ENCODE measurements around the gene PTBP1. TPM values are rescaled to one million over a fixed set of nuclear protein-coding genes. Genes with fewer than 3 reads are reported as not detected.

PTBP1 gene
- total and polyA plus RNA-seq, 2 donors (not counting 1 experiment from before 2014, with no cell fraction given): 74.6 to 83.1 TPM

GRCh38 chr19:858868-859843 lies 61.9 kb downstream of the PTBP1 start, which contains the start of gene CFD:
TSS of gene CFD (plus strand) at chr19:859664. CDS start at chr19:859690, 26 bp downstream.
- TF ChIP-seq EZH2 (IDR thresholded peaks at IDR 0.05; ENCODE audit: low read length, missing control alignments) (no peak), CTCF (conservative IDR thresholded peaks at IDR 0.05 in 1 of 2, IDR thresholded peaks at IDR 0.05 in 1 of 2; ENCODE audit: low read depth in 1 of 2, low read length in 2 of 2) (no peak)
- peak within 1 kb of the TSS; percentile 35 for H3K4me2 ChIP-seq (ENCODE audit: extremely low read depth, insufficient read depth, low read length)
- DNase-seq (ENCODE audit: low read depth in 2 of 2): peak in 1 of 2 donors; percentile 78
- no peaks in the 10 kb centered on the region for H3K27me3 ChIP-seq (ENCODE audit: control insufficient read depth, insufficient read depth, low read length)
- no peak within 1 kb of the TSS for H2AFZ ChIP-seq (ENCODE audit: low read length)
- H3K9me3 ChIP-seq (ENCODE audit: control insufficient read depth, insufficient read depth, low read depth, low read length): no peaks in the 10 kb centered on the region
- no peak within 1 kb of the TSS for H3K9ac ChIP-seq (ENCODE audit: insufficient read depth, low read length)
- peak within 1 kb of the TSS in 3 of 4 experiments; percentile 26 to 56 (median 45) for H3K4me3 ChIP-seq (replicated peaks in 1 of 4; ENCODE audit: control extremely low read depth in 1 of 4, insufficient read depth in 1 of 4, low read depth in 3 of 4, low read length in 4 of 4)
- no peaks in the 10 kb centered on the region for H4K20me1 ChIP-seq (ENCODE audit: control insufficient read depth, extremely low read depth, insufficient read depth, low read length)
- no peaks in the 10 kb centered on the region for H3K4me1 ChIP-seq (ENCODE audit: control insufficient read depth, extremely low read depth, insufficient read depth, low read length)
- no peak within 1 kb of the TSS for H3K27ac ChIP-seq (ENCODE audit: insufficient read depth, low read length)
- H3K79me2 ChIP-seq (ENCODE audit: control insufficient read depth, insufficient read depth, low read length): no peaks in the 10 kb centered on the region
- no peaks in the 10 kb centered on the region for H3K36me3 ChIP-seq (ENCODE audit: control insufficient read depth, insufficient read depth, low read length)

DNA sequence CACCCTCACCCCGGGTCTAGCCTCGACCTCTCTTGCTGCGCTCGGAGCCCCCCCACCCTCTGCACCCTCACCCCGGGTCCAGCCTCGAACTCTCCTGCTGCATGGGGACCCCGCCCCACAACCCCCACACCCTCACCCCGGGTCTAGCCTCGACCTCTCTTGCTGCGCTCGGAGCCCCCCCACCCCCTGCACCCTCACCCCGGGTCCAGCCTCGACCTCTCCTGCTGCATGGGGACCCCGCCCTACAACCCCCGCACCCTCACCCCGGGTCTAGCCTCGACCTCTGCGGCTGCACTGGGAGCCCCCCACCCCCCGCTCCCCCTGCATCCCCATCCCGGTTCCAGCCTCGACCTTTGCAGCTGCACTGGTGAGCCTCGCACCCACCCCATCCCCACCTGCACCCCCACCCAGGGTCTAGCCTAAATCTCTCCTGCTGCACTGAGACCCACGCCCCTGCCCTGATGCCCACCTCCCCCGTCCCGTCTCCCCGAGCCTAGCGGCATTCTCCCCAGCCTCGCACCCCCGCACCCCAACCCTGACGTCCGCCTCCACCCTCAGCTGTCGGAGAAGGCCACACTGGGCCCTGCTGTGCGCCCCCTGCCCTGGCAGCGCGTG lies 64.0 kb downstream of the PTBP1 start:
- H4K20me1 ChIP-seq (ENCODE audit: control insufficient read depth, extremely low read depth, insufficient read depth, low read length): no peaks in the 10 kb centered on the region
- H3K27ac ChIP-seq (ENCODE audit: insufficient read depth, low read length): no peak overlapping the region
- no peak overlapping the region for H3K4me2 ChIP-seq (ENCODE audit: extremely low read depth, insufficient read depth, low read length)
- H3K36me3 ChIP-seq (ENCODE audit: control insufficient read depth, insufficient read depth, low read length): no peaks in the 10 kb centered on the region
- H3K9me3 ChIP-seq (ENCODE audit: control insufficient read depth, insufficient read depth, low read depth, low read length): no peaks in the 10 kb centered on the region
- H3K9ac ChIP-seq (ENCODE audit: insufficient read depth, low read length): no peak overlapping the region
- no peak overlapping the region for H2AFZ ChIP-seq (ENCODE audit: low read length)
- H3K4me1 ChIP-seq (ENCODE audit: control insufficient read depth, extremely low read depth, insufficient read depth, low read length): no peaks in the 10 kb centered on the region
- H3K79me2 ChIP-seq (ENCODE audit: control insufficient read depth, insufficient read depth, low read length): no peaks in the 10 kb centered on the region
- TF ChIP-seq CTCF (conservative IDR thresholded peaks at IDR 0.05 in 1 of 2, IDR thresholded peaks at IDR 0.05 in 1 of 2; ENCODE audit: low read depth in 1 of 2, low read length in 2 of 2) (no peak), EZH2 (IDR thresholded peaks at IDR 0.05; ENCODE audit: low read length, missing control alignments) (no peak)
- no peak for DNase-seq (ENCODE audit: low read depth in 2 of 2)
- no peaks in the 10 kb centered on the region for H3K27me3 ChIP-seq (ENCODE audit: control insufficient read depth, insufficient read depth, low read length)
- no peak overlapping the region for H3K4me3 ChIP-seq (replicated peaks in 1 of 4; ENCODE audit: control extremely low read depth in 1 of 4, insufficient read depth in 1 of 4, low read depth in 3 of 4, low read length in 4 of 4)

Other genes starting within 250 kb of the PTBP1 start
- 199 and 246 TPM in 2 replicates for gene BSG, start 224.9 kb upstream of the PTBP1 start, total RNA-seq
- gene BSG, start 224.9 kb upstream of the PTBP1 start, polyA plus RNA-seq: 258 and 325 TPM in 2 replicates
- 0.26 and 0.50 TPM in 2 replicates for gene HCN2, start 207.6 kb upstream of the PTBP1 start, total RNA-seq
- 0.49 and 0.54 TPM in 2 replicates for gene HCN2, start 207.6 kb upstream of the PTBP1 start, polyA plus RNA-seq
- 17.2 and 21.5 TPM in 2 replicates for gene POLRMT, start 163.9 kb upstream of the PTBP1 start, total RNA-seq
- 7.3 and 13.5 TPM in 2 replicates for gene POLRMT, start 163.9 kb upstream of the PTBP1 start, polyA plus RNA-seq
- under 0.01 TPM in 1 of 2 replicates, not detected in the other for gene FGF22, start 157.6 kb upstream of the PTBP1 start, total RNA-seq
- gene FGF22, start 157.6 kb upstream of the PTBP1 start, polyA plus RNA-seq: 0.06 TPM in 1 of 2 replicates, not detected in the other
- 12.1 and 18.0 TPM in 2 replicates for gene RNF126, start 134.2 kb upstream of the PTBP1 start, total RNA-seq
- gene RNF126, start 134.2 kb upstream of the PTBP1 start, polyA plus RNA-seq: 7.8 and 10.7 TPM in 2 replicates
- gene FSTL3, start 121.1 kb upstream of the PTBP1 start, total RNA-seq: 26.8 and 36.5 TPM in 2 replicates
- 10.2 and 18.6 TPM in 2 replicates for gene FSTL3, start 121.1 kb upstream of the PTBP1 start, polyA plus RNA-seq
- gene PRSS57, start 102.0 kb upstream of the PTBP1 start, total RNA-seq: not detected in 2 replicates
- not detected in 2 replicates for gene PRSS57, start 102.0 kb upstream of the PTBP1 start, polyA plus RNA-seq
- gene PALM, start 88.5 kb upstream of the PTBP1 start, total RNA-seq: 8.3 and 22.1 TPM in 2 replicates
- gene PALM, start 88.5 kb upstream of the PTBP1 start, polyA plus RNA-seq: 1.0 and 3.2 TPM in 2 replicates
- gene MISP, start 46.3 kb upstream of the PTBP1 start, total RNA-seq: under 0.01 TPM in 1 of 2 replicates, not detected in the other
- not detected in 2 replicates for gene MISP, start 46.3 kb upstream of the PTBP1 start, polyA plus RNA-seq
- gene PLPPR3, start 24.5 kb downstream of the PTBP1 start, total RNA-seq: 1.5 and 2.5 TPM in 2 replicates
- 0.19 and 0.30 TPM in 2 replicates for gene PLPPR3, start 24.5 kb downstream of the PTBP1 start, polyA plus RNA-seq
- gene AZU1, start 30.4 kb downstream of the PTBP1 start, total RNA-seq: 0.17 TPM in 1 of 2 replicates, not detected in the other
- not detected in 2 replicates for gene AZU1, start 30.4 kb downstream of the PTBP1 start, polyA plus RNA-seq
- gene PRTN3, start 43.5 kb downstream of the PTBP1 start, total RNA-seq: not detected in 2 replicates
- gene PRTN3, start 43.5 kb downstream of the PTBP1 start, polyA plus RNA-seq: not detected in 2 replicates
- gene ELANE, start 54.9 kb downstream of the PTBP1 start, total RNA-seq: 0.51 and 0.66 TPM in 2 replicates
- gene ELANE, start 54.9 kb downstream of the PTBP1 start, polyA plus RNA-seq: 0.07 and 0.48 TPM in 2 replicates
- 18.8 and 206 TPM in 2 replicates for gene CFD, start 62.2 kb downstream of the PTBP1 start, total RNA-seq
- gene CFD, start 62.2 kb downstream of the PTBP1 start, polyA plus RNA-seq: 1.00 and 3.3 TPM in 2 replicates
- gene MED16, start 95.7 kb downstream of the PTBP1 start, total RNA-seq: 24.4 and 35.0 TPM in 2 replicates
- gene MED16, start 95.7 kb downstream of the PTBP1 start, polyA plus RNA-seq: 19.3 and 26.2 TPM in 2 replicates
- gene RNU6-9, start 96.0 kb downstream of the PTBP1 start, total RNA-seq: not detected in 2 replicates
- gene RNU6-9, start 96.0 kb downstream of the PTBP1 start, polyA plus RNA-seq: not detected in 2 replicates
- 13.2 and 13.4 TPM in 2 replicates for gene R3HDM4, start 115.8 kb downstream of the PTBP1 start, total RNA-seq
- gene R3HDM4, start 115.8 kb downstream of the PTBP1 start, polyA plus RNA-seq: 20.9 and 25.5 TPM in 2 replicates
- gene KISS1R, start 119.9 kb downstream of the PTBP1 start, total RNA-seq: not detected in 2 replicates
- gene KISS1R, start 119.9 kb downstream of the PTBP1 start, polyA plus RNA-seq: not detected in 2 replicates
- 12.1 and 14.9 TPM in 2 replicates for gene ARID3A, start 128.6 kb downstream of the PTBP1 start, total RNA-seq
- 6.4 and 8.7 TPM in 2 replicates for gene ARID3A, start 128.6 kb downstream of the PTBP1 start, polyA plus RNA-seq
- 41.6 and 42.3 TPM in 2 replicates for gene WDR18, start 186.9 kb downstream of the PTBP1 start, total RNA-seq
- gene WDR18, start 186.9 kb downstream of the PTBP1 start, polyA plus RNA-seq: 10.0 and 16.1 TPM in 2 replicates
- gene GRIN3B, start 203.0 kb downstream of the PTBP1 start, total RNA-seq: 0.51 and 0.66 TPM in 2 replicates
- 0.12 and 0.25 TPM in 2 replicates for gene GRIN3B, start 203.0 kb downstream of the PTBP1 start, polyA plus RNA-seq
- 47.5 and 57.8 TPM in 2 replicates for gene TMEM259, start 223.7 kb downstream of the PTBP1 start, total RNA-seq
- gene TMEM259, start 223.7 kb downstream of the PTBP1 start, polyA plus RNA-seq: 67.1 and 67.9 TPM in 2 replicates
- not detected in 2 replicates for gene RNU6-2, start 224.1 kb downstream of the PTBP1 start, total RNA-seq
- gene RNU6-2, start 224.1 kb downstream of the PTBP1 start, polyA plus RNA-seq: not detected in 2 replicates
- 120 and 194 TPM in 2 replicates for gene CNN2, start 229.2 kb downstream of the PTBP1 start, total RNA-seq
- 299 and 473 TPM in 2 replicates for gene CNN2, start 229.2 kb downstream of the PTBP1 start, polyA plus RNA-seq
- 2.3 and 9.7 TPM in 2 replicates for gene ABCA7, start 242.7 kb downstream of the PTBP1 start, total RNA-seq
- 2.2 and 2.3 TPM in 2 replicates for gene ABCA7, start 242.7 kb downstream of the PTBP1 start, polyA plus RNA-seq

All from fibroblast of lung (primary cell).